Activated gamma-delta T cell treated with Interleukin-2 at 50 U/mL for 16 hours (primary cell): ENCODE measurements around the gene NUBPL.
"Not testable (repeated sequence)": the region's sequence is repeated elsewhere in the genome, so short reads cannot be mapped to it uniquely, and the experiment has no call there.

Experiments
- DNase-seq: peaks from one replicate; pipeline ENCODE4 v3.0.0-alpha.2; 2020

Gene NUBPL

DNA sequence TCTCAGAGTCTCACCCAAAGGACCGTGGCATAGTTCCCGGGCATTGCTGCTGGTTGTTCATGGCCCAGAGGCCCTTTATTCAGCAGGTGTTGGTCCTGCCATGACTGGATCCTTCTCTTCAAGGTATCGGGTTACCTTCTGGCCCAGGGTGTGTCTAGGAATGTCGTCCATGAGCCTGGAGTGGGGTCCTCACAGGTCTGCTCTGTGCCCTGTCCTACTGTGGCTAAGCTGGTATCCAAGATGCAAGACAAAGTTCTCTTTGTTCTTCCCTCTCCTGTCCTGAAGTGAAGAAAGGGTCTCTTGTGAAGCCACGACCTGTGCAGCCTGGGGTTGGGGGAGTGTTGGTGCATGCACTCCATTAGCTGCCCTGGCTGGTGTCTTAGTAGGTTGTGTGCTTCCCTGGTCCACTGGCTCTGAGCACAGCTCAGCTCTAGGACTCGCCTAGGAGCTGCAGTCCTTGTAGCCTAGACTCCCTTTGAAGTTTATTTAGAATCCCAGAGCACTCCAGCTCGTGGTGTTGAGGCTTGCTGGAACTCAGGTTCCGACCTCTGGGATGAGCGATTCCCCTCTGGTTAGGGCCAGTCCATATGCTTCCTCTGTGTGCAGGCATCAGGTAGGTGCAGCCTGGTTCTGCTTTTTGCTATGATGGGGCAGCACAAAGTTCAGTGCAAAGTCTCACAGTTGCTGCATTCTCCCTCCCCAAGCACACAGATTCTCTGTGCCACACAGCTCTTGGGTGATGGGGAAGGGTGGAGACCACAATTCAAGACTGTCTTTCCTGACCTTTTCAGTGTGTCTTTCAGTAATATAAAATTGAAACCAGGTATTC, 117.4 kb downstream of the NUBPL start:
- DNase-seq = no peak

DNA sequence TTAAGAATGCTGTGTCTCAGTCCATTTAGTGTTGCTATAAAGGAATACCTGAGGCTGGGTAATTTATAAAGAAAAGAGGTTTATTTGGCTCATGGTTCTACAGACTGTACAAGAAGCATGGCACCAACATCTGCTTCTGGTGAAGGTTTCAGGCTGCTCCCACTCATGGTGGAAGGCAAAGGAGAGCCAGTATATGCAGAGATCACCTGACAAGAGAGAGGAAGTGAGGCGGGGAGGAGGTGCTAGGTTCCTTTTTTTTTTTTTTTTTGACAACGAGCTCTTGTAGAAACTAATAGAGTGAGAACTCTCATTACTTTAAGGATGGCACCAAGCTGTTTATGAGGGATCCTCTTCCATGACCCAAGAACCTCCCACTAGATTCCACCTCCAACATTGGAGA, 121.6 kb downstream of the NUBPL start:
- DNase-seq = no peak

DNA sequence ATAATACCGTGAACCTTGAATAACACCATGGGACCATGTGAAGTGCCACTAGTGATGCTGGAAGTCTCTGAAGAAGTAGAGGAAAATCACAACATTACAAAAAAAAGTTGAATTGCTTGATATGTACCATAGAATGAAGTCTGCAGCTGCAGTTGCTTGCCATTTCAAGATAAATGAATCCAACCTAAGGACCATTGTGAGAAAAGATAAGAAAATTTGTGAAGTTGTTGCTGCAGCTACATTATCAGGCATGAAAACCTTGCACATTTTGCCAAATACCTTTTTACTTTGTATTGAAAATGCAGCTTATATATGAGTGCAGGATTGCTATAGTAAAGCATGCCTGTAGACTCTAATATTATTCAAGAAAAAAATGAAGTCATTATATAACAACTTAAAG, 126.5 kb downstream of the NUBPL start:
- no peak for DNase-seq

DNA sequence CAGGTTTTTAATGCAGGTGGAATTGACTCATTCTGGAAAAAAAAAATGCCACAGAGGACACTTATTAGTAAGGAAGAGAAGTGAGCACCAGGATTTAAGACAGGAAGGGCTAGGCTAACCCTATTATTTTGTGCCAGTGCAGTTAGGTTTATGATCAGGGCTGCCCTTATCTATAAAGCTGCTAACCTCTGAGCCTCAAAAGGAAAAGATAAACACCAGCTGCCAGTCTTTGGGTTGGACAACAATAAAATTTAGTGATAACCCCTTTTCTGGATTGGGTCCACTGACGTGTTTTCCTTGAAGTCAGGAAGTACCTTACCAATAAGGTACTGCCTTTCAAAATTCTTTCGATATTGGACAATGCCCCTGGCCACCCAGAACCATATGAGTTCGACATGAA, 128.9 kb downstream of the NUBPL start:
- no peak for DNase-seq

DNA sequence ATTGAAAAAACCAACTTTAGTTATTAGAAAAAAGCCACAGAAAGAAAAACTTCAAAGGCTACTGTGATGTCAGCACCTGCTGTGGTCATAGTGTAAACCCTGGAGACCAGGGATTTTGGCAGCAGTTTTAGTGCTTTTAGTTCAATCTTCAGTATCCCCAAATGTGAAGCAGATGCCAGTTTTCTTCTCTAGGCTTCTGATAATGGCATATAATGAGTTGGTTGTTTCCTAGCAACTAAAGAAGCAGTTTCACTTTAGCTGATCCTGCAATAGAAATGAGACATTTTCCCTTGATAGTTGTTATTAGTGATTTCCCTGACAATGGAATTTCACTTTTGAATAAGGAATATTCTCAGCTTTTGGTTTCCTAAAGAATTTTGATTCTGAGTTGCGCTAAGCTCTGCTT, 131.2 kb downstream of the NUBPL start:
- no peak for DNase-seq

DNA sequence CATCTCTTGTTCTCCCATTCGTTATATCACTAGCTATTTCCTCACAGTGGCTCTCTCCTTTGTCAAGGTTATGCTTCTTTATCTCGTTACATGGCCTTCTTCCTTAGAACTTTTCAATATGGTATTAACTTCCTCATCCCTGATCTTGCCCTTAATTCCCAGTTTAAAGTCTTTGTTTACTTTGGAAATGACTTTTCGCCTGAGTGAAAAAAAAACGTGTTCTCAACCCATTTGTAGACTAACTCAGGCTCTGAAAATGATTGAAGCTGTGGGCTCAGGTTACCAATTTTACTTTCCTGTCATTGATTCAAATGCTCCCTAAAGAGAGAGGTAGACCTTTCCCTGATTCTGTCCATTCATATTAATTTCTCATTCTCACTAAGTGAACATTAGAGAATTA, 135.2 kb downstream of the NUBPL start:
- no peak for DNase-seq

DNA sequence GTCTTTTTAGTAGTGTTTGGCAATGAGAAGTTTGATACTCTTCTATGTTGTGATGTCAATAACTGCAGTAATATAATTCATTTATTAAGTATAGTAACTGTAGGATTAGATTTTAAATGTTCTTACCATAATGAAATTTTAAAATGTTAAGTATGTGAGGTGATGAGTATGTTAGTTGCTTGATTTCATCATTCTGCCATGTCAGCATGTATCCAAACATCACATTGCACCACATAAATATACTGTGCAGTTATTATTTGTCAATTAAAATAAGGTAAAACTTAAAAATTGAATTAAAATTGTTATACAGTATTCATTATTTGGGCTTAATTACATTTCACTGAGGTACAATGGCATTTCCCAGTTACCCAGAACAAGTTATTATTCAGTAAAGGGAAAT, 138.6 kb downstream of the NUBPL start:
- DNase-seq = no peak

DNA sequence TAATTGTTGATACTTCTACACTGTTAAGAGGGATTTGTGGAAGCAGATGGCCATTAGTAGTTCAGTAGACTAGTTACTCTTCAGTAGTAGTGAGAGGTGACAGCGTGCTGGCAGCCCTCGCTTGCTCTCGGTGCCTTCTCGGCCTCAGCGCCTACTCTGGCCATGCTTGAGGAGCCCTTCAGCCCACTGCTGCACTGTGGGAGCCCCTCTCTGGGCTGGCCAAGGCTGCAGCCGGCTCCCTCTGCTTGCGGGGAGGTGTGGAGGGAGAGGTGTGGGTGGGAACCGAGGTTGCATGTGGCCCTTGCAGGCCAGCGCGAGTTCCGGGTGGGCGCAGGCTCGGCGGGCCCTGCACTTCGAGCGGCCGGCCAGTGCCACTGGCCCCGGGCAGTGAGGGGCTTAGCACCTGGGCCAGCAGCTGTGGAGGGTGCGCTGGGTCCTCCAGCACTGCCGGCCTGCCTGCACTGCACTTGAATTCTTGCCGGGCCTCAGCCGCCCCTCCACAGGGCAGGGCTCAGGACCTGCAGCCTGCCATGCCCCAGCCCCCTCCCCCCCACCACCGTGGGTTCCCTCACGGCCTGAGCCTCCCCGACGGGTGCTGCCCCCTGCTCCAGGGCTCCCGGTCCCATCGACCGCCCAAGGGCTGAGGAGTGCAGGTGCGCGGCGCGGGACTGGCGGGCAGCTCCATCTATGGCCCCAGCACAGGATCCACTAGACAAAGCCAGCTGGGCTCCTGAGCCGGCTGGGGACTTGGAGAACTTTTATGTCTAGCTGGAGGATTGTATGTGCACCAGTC, 139.3 kb downstream of the NUBPL start:
- DNase-seq = no peak

DNA sequence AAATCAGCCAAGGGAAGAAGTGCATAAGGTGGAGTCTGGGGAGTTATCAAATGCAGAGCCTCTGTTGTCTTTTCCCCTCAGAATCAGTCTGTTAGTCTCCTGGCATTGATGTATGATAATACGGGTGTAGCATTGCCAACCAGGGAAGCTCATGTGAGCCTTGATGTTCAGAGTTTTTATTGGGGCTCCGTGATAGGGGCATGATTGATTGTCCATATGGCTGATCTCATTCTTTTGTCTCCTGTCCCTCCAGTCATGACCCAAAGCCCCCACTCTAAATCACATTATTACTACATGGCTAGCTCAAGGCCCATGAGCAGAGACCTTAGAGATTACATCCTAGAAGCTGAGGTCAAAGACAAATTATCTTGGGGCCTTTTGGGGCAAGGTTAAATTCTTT, 140.9 kb downstream of the NUBPL start:
- no peak for DNase-seq

DNA sequence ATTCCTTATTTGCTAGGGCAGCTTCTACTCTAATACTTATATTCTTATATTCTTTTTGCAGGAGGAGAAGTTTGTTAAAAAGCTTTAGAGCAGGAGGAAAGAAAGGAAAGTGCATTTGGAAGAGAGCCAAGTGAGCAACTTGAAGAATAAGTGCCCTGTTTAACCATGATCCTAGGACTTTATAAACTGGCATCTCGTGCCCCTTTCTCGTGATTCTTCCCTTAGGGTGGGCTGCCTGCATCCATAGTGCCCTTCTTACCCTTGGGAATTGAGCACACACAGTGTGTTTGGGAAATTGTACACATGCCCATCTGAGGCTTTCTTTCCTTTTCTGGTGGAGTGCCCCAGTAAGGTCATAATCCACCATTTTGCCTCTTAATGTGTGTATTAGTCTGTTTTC, 141.9 kb downstream of the NUBPL start:
- no peak for DNase-seq

DNA sequence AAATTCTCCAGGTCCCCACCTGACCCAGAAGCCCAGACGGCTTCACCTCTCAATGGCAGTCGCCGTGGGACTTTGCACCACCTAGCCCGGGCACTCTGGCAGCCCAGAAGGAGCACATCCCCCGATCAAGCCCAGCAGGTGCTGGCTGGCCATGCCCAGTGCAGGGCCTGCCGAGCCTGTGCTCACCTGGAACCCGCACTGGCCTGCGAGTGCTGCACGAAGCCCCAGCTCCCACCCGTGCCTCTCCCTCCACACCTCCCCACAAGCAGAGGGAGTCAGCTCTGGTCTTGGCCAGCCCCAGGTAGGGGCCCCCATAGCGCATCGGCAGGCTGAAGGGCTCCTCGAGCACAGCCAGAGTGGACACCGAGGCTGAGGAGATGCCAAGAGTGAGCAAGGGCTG, 144.5 kb downstream of the NUBPL start:
- no peak for DNase-seq

DNA sequence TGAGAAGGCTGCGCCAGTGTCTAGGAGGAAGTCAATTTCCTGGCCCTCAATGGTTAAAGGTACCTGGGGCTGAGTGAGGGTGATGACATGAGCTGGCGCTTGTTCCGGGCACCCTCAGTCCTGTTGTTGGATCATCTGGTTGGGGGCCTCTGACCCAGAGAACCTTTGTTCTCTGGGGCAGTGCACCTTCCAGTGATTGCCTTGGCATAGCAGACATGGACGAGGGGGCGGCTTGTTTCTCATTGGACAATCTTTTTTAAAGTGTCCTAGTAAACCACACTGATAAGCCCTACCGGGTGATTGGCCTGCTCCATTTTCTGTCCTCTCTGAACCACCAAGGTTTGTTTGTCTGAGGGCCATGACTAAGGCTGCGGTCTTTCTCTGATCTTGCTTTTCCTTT, 147.5 kb downstream of the NUBPL start:
- not testable (repeated sequence) for DNase-seq

DNA sequence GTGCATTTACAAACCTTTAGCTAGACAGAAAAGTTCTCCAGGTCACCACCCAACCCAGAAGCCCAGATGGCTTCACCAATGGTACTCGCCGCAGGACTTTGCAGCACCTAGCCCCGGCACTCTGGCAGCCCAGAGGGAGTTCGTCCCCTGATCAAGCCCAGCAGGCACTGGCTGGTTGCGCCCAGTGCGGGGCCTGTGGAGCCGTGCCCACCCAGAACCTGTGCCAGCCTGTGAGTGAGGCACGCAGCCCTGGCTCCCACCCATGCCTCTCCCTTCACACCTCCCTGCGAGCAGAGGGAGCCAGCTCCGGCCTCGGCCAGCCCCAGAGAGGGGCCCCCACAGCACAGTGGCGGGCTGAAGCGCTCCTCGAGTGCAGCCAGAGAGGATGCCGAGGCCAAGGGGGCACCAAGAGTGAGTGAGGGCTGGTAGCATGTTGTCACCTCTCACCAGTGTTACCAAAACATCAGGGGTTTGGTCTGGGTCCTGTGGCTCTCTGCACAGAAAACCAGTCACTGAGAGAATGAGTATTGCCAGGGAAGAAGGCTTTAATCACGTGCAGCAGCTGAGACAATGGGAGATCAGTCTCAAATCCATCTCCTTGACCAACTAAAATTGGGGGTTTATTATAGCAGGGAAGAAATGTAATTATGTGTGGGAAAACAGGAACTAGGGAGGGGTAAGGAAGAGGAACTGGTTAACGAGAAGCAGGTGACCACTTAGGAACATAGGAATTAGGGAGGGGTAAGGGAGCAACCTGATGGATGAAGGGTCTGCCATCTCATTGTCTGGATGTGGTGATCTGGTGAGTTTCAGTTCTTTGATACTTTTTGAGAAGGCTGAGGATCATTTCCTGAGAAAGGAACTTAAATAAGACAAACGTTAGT, 151.3 kb downstream of the NUBPL start:
- DNase-seq = no peak

DNA sequence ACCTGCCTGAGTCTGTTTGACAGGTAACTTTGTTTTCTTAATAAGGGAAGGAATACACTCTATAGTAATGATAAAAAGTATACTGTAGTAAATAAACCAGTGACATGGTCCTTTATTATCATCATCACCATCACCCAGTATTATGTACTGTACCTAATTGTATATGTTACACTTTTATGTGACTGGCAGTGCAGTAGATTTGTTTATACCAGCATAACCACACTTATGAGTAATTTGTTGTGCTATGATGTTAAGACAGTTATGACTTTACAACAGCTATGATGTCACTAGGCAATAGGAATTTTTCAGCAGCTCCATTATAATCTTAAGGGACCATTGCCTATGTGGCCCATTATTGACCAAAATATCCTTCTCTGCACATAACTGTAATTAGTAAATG, 155.0 kb downstream of the NUBPL start:
- no peak for DNase-seq

DNA sequence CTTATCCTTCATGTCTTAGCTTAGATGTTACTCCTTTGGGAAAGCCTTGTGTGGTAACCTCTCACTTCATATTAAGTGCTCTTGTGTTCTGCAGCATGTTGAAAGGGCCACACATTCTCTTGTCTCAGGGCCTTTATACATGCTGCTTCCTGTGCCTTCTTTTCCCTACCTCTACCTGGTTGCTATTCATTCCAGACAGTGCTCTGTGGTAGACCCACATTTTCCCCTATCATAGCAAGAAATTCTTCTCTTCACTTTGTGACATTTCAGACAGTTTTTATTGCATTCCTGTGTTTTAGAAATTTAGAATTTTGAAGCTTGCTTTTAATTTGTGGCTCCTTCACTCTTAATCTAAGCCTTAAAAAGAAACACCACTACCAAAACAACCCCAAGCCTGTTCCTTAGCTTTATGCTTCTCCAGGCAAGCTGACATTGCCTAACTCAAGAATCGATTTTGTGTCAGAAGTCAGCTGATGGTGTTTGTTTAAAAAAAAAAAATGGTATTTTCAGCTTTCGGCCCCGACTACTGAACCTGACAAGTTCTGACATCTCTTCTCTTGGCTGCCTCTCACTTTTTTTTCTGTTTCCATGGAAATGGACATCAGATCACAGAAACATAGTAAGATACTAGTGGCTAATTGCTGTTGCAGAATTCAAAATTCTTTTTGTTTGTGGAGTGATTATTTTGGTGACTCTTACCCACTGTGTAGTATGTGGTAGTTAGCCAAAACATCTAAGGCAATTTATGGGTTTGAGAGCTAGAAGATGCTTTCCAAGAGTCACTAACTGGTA, 156.3 kb downstream of the NUBPL start:
- no peak for DNase-seq

DNA sequence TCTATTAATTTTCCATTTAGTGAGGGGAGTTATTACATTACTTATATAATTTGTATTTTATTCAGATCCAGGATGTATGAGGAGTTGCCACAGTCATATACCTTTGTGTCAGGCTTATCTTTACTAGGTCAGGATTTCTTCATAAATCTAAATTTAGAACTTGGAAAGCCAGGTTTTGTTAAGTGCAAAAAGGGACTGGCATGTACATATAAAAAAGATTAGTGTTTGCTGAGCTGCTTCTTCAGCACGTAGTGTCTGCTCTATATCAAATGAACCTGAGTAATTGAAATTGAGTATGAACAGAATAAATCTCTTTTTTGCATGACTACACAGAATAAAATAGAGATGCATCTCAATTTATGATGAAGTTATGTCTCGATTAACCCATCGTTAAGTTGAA, 157.4 kb downstream of the NUBPL start:
- no peak for DNase-seq

DNA sequence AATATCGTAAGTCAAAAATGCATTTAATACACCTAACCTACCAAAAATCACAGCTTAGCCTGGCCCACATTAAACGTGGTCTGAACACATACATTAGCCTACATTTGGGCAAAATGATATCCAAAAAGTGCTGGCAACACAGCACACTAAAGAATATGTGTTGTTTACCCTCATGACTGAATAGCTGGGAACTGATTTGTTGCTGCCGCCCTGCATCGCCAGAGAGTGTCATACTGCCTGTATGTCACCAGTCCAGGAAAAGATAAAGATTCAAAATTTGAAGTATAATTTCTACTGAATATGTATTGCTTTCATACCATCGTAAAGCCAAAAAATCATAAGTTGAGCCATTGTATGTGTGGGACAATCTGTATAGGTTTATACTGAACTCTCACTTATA, 157.8 kb downstream of the NUBPL start:
- no peak for DNase-seq

DNA sequence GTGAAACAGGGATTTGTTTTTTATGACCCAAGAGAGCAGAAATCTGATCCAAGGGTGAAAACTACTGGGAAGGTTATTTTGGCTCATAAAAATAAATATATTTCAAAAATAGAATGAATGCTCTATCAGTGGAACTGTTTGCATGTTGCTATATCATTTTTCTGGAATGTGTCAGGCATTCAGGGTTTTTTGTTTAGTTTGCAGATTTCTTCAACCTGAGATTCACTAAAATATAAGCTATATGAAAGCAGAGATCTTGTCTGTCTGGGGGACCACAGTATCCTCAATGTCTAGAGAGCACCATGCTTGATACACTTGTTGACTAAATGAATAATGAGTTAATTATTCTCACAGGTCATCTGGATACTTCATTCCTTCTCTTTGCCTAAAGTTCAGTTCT, 165.1 kb downstream of the NUBPL start:
- no peak for DNase-seq

DNA sequence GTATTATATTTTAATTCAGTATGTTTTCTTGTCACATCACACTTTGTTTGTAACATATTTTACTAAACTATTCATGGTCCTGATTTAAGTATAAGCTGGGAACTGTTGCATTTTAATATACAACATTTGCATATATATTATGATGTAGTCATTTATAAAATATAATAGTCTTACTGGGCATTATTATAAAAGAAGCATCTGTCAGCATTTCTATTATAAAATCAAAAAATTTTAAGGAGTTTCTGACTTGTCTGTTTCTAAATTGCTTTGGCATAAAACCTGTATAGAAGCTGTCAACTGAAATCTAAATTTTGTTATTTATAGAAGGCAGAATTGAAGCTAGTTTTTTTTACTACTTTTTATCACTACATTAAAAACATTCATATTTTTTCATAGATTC, 166.6 kb downstream of the NUBPL start:
- no peak for DNase-seq

DNA sequence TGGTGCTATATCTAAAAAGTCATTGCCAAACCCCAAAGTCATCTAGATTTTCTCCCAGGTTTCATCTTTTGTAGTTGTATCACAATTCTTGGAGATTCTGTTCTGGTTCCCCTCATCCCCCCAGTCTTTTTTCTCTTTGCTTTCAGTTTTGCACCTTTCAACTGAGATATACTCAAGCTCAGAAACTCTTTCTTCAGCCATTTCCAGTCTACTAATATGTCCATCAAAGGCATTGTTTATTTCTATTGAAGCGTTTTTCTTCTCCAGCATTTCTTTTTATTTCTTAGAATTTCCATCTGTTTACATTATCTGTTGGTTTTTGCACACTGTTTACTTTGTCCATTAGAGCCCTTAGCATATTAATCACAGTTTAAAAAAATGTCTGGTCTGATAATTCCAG, 179.5 kb downstream of the NUBPL start:
- DNase-seq = no peak

DNA sequence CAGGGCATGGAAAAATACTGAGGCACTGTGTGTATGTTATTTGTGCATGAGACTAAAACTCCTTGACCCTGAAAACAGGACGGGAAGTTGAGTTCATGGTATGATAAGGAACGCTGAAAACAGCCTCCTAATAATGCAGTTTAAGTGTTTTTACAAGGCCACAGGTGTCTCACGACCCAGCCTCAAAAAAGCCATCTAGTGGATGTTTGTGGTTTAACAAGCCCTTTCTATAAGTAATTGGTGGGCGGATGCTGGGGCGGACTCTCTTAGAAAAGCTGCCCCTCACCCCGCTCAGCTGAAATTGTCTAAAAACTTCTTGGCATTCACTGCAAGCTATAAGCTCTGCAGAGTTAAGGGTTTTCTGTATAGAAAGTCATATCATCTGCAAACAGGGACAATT, 184.5 kb downstream of the NUBPL start:
- no peak for DNase-seq

DNA sequence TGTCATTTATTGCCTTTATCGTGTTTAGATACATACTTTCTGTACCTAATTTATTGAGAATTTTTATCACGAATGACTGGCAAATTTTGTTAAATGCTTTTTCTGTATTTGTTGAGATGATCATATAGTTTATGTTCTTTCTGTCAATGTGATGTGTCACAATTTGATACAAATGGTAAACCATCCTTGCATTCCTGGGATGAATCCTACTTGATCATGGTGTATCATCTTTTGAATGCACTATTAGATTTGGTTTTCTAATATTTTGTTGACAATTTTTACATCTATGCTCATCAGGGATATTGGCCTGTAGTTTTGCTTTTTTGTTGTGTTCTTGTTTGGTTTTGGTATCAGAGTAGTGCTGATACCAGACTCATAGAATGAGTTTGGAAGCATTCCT, 185.1 kb downstream of the NUBPL start:
- DNase-seq = no peak

DNA sequence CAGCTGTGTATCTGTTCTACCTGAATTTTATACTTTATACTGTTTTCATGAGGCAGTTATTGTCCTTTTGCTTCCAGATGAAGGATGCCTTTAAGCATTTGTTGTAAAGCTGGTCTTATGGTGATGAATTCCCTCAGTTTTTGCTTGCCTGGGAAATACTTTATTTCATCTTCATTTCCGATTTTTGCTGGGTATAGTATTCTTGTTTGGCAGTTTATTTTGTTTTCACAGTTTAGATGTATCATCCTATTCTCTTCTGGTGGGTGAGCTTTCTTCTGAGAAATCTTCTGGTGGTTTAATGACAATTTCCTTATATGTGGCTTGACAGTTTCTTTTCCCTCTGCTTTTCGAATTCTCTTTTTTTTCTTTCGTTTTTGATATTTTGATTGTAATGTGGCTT, 188.1 kb downstream of the NUBPL start:
- no peak for DNase-seq
